ENCODE data around the gene CCDC90B.

- TF ChIP-seq CTCF (IDR thresholded peaks at IDR 0.05) = no peak
- TF ChIP-seq POLR2A (IDR thresholded peaks at IDR 0.05) = no peak
Measured at GRCh38 chr11:83252266-83252665, 33.9 kb downstream of the CCDC90B start.

Data from tibial nerve (tissue), 3 donors.